Uterus (tissue), 4 donors: ENCODE results near the gene NEMF. TPM values are rescaled to one million over a fixed set of nuclear protein-coding genes. Genes with fewer than 3 reads are reported as not detected.
A peak's percentile ranks its signal among the peaks of the same experiment; 100 is the strongest.

Experiments
- DNase-seq, 2 donors: peaks; one replicate each; pipeline ENCODE4 v3.0.0-alpha.2; 2019 to 2020
- H3K27ac ChIP-seq, 2 donors: fragments of 200-600 bp; sonication (generic); 1 replicate in 1 of 2; 2 replicates in 1 of 2; pipeline ENCODE4 v1.5.1; 2016 to 2018
- H3K27me3 ChIP-seq, 2 donors: fragments of 200-600 bp; sonication (generic); one replicate each; pipeline ENCODE4 v1.5.1; 2018 to 2019; ENCODE audit warnings: control low read depth in 1 of 2
- H3K36me3 ChIP-seq, 2 donors: fragments of 200-600 bp; sonication (generic); one replicate each; pipeline ENCODE4 v1.5.1; 2019; ENCODE audit warnings: control low read depth in 1 of 2
- H3K4me1 ChIP-seq, 2 donors: fragments of 200-600 bp; sonication (generic); one replicate each; pipeline ENCODE4 v1.5.1; 2018 to 2019; ENCODE audit warnings: control low read depth in 1 of 2
- H3K4me3 ChIP-seq, 2 donors: fragments of 200-600 bp; sonication (generic); 1 replicate in 1 of 2; 2 replicates in 1 of 2; pipeline ENCODE4 v1.5.1; 2018 to 2019; ENCODE audit warnings: mild to moderate bottlenecking in 1 of 2
- H3K9me3 ChIP-seq, 2 donors: fragments of 200-600 bp; sonication (generic); one replicate each; pipeline ENCODE4 v1.5.1; 2019; ENCODE audit warnings: control low read depth in 1 of 2
- POLR2A ChIP-seq, 2 donors: fragments of 450-650 bp; IDR thresholded peaks; one replicate each; pipeline ENCODE4 v1.6.1; 2016; ENCODE audit warnings: antibody characterized with exemption in 2 of 2, mild to moderate bottlenecking in 1 of 2, moderate library complexity in 1 of 2
- intact Hi-C: fragments of 100-400 bp; cut with DNase I; formaldehyde crosslinking; loops from one replicate; pipeline ENCODE4 v1.15.1; 2023; ENCODE audit warnings: low total_unique reads
- total RNA-seq, 4 donors: library from RNA; depleted of rRNA in 3 of 4; stranded (reverse); fragments of >200 nt in 3 of 4; gene quantifications; one replicate each; pipeline versions ENCODE4 v1.1.0 to v1.2.4, GENCODE V29; 2014 to 2023
- TF ChIP-seq, protein P1 (sequence below), 4 experiments: fragments of 200-600 bp in 2 of 4; fragments of 450-650 bp in 2 of 4; sonication (generic) in 2 of 4; IDR thresholded peaks; one replicate each; pipeline ENCODE4 v1.5.1; 2016 to 2019; ENCODE audit warnings: antibody characterized with exemption in 4 of 4, mild to moderate bottlenecking in 2 of 4, moderate library complexity in 1 of 4
- donor health status: DM: yes; HTN: yes; CAD: no.

NEMF gene, protein sequence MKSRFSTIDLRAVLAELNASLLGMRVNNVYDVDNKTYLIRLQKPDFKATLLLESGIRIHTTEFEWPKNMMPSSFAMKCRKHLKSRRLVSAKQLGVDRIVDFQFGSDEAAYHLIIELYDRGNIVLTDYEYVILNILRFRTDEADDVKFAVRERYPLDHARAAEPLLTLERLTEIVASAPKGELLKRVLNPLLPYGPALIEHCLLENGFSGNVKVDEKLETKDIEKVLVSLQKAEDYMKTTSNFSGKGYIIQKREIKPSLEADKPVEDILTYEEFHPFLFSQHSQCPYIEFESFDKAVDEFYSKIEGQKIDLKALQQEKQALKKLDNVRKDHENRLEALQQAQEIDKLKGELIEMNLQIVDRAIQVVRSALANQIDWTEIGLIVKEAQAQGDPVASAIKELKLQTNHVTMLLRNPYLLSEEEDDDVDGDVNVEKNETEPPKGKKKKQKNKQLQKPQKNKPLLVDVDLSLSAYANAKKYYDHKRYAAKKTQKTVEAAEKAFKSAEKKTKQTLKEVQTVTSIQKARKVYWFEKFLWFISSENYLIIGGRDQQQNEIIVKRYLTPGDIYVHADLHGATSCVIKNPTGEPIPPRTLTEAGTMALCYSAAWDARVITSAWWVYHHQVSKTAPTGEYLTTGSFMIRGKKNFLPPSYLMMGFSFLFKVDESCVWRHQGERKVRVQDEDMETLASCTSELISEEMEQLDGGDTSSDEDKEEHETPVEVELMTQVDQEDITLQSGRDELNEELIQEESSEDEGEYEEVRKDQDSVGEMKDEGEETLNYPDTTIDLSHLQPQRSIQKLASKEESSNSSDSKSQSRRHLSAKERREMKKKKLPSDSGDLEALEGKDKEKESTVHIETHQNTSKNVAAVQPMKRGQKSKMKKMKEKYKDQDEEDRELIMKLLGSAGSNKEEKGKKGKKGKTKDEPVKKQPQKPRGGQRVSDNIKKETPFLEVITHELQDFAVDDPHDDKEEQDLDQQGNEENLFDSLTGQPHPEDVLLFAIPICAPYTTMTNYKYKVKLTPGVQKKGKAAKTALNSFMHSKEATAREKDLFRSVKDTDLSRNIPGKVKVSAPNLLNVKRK
- total RNA-seq, result 100 to 1,000 TPM in 1 of 4 donors, 10 to 100 TPM in 3; 54.3 to 108 (median 74.2) TPM

- Histone ChIP-seq H3K4me3 (peak within 1 kb of the TSS; percentile 75), H3K27ac (peak within 1 kb of the TSS; percentile 88 to 90), H3K27me3 (no peaks in the 10 kb centered on the region), H3K4me1 (no peaks in the 10 kb centered on the region), H3K36me3 (no peaks in the 10 kb centered on the region), H3K9me3 (no peaks in the 10 kb centered on the region)
- TF ChIP-seq POLR2A (IDR thresholded peaks at IDR 0.05), result peak; percentile 24 to 49
- TF ChIP-seq, protein P1, sequence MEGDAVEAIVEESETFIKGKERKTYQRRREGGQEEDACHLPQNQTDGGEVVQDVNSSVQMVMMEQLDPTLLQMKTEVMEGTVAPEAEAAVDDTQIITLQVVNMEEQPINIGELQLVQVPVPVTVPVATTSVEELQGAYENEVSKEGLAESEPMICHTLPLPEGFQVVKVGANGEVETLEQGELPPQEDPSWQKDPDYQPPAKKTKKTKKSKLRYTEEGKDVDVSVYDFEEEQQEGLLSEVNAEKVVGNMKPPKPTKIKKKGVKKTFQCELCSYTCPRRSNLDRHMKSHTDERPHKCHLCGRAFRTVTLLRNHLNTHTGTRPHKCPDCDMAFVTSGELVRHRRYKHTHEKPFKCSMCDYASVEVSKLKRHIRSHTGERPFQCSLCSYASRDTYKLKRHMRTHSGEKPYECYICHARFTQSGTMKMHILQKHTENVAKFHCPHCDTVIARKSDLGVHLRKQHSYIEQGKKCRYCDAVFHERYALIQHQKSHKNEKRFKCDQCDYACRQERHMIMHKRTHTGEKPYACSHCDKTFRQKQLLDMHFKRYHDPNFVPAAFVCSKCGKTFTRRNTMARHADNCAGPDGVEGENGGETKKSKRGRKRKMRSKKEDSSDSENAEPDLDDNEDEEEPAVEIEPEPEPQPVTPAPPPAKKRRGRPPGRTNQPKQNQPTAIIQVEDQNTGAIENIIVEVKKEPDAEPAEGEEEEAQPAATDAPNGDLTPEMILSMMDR (IDR thresholded peaks at IDR 0.05), result peak; percentile 69 to 87 (median 82)
- peak; percentile 85 to 88 for DNase-seq
- intact Hi-C loops, result no loop called here
Measured at GRCh38 chr14:49852301-49853157, at the start of gene NEMF. Gene NEMF (minus strand): TSS chr14:49852788. CDS start chr14:49852753, 35 bp downstream.

- TF ChIP-seq, protein P1 (IDR thresholded peaks at IDR 0.05), result no peak
- TF ChIP-seq POLR2A (IDR thresholded peaks at IDR 0.05), result no peak
- intact Hi-C loops, result no loop called here
- H3K4me1 ChIP-seq, result peaks cover 5 to 9% of the 10 kb centered on the region in 2 donors
- H3K9me3 ChIP-seq, result no peaks in the 10 kb centered on the region
- no peak overlapping the region for H3K4me3 ChIP-seq
- H3K36me3 ChIP-seq, result no peaks in the 10 kb centered on the region
- no peaks in the 10 kb centered on the region for H3K27me3 ChIP-seq
- DNase-seq, result no peak
- H3K27ac ChIP-seq, result no peak overlapping the region
Measured at GRCh38 chr14:49900973-49901372, 48.4 kb upstream of the NEMF start.

DNA sequence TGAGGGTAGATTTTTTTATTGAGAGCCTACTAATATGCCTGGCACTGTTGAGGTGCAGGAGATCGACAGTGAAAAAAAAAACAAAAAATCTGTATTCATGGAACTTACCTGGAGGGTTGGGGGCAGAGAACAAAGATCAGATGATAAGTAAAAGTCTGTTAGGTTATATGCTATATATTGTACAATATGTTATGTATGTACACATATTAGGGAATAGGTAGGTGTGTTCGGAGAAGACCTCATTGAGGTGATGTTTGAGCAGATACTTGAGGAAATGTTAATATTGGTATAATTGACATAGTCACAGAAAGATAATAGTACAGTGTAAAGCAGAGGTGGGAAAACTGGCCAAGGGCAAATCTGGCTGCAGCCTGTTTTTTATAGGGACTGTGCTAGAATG, 45.9 kb upstream of the NEMF start:
- intact Hi-C loops, result loop anchor here (10.0 kb wide), 1 partner anchor 206 kb away; no protein-coding TSS in a partner anchor
- no peak for DNase-seq
- Histone ChIP-seq H3K27ac (no peak overlapping the region), H3K36me3 (no peaks in the 10 kb centered on the region), H3K9me3 (no peaks in the 10 kb centered on the region), H3K4me1 (peaks cover 14 to 15% of the 10 kb centered on the region in 2 donors), H3K4me3 (no peak overlapping the region), H3K27me3 (no peaks in the 10 kb centered on the region)
- no peak for TF ChIP-seq POLR2A (IDR thresholded peaks at IDR 0.05)

GRCh38 chr14:49897965-49898364, 45.4 kb upstream of the NEMF start:
- H3K27ac ChIP-seq, result no peak overlapping the region
- no peaks in the 10 kb centered on the region for H3K9me3 ChIP-seq
- no peak for DNase-seq
- no peaks in the 10 kb centered on the region for H3K36me3 ChIP-seq
- TF ChIP-seq, protein P1 (IDR thresholded peaks at IDR 0.05), result no peak
- no peak for TF ChIP-seq POLR2A (IDR thresholded peaks at IDR 0.05)
- H3K27me3 ChIP-seq, result no peaks in the 10 kb centered on the region
- H3K4me1 ChIP-seq, result peaks cover 14 to 15% of the 10 kb centered on the region in 2 donors
- intact Hi-C loops, result loop anchor here (10.0 kb wide), 1 partner anchor 207 kb away; no protein-coding TSS in a partner anchor
- H3K4me3 ChIP-seq, result no peak overlapping the region
